ENCODE data around the gene SPDYC. TPM values are rescaled to one million over a fixed set of nuclear protein-coding genes. Genes with fewer than 3 reads are reported as not detected.

The SPDYC gene
- total and polyA plus RNA-seq, 2 of the 13 experiments (the other 11 are each of a cell fraction or from before 2014, with no cell fraction given) = 0.15 to 0.33 TPM

DNA sequence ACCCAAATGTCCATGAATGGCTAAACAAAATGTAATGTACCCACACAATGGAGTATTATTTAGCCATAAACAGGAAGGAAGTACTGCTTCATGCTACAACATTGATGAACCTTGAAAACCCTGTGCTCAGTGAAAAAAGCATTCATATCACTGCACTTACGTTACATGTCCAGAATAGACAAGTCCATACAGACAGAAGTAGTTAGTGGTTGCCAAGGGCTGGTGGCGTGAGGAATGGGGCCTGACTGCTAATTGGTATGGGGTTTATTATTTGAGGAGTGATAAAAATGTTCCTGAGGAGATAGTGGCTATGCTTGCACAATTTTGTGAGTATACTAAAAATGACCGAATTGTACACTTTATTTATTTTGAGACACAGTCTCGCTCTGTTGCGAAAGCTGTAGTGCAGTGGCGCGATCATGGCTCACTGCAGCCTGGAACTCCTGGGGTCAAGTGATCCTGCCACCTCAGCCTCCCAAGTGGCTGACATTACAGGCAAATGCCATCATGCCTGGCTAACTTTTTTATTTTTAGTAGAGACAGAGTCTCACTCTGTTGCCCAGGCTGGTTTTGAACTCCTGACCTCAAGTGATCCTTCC is 28.0 kb upstream of the SPDYC start (continued):
- TF ChIP-seq CEBPB (IDR thresholded peaks at IDR 0.05; ENCODE audit: borderline replicate concordance, low read depth, low read length) = peak; percentile 79
- TF ChIP-seq NR2F6 (IDR thresholded peaks at IDR 0.05) = peak; percentile 11; the same call in 1 of the 2 replicates
- TF ChIP-seq NR2F6 (CRISPR knock-in tag; IDR thresholded peaks at IDR 0.05) = no peak
- TF ChIP-seq KDM5A (IDR thresholded peaks at IDR 0.05; ENCODE audit: borderline replicate concordance, low read length) = no peak
- no peak for TF ChIP-seq MAFG (CRISPR knock-in tag; IDR thresholded peaks at IDR 0.05)
- TF ChIP-seq PATZ1 (CRISPR knock-in tag; IDR thresholded peaks at IDR 0.05) = 0 out of 2 replicates have a peak, but pooled peaks have one; percentile 9
- TF ChIP-seq HMGA1 (CRISPR knock-in tag; conservative IDR thresholded peaks at IDR 0.05) = no peak
- peak; percentile 75 for TF ChIP-seq ZNF12 (CRISPR knock-in tag; IDR thresholded peaks at IDR 0.05)
- TF ChIP-seq MXD1 (CRISPR knock-in tag; IDR thresholded peaks at IDR 0.05) = no peak
- TF ChIP-seq MXD4 (CRISPR knock-in tag; IDR thresholded peaks at IDR 0.05) = no peak
- peak; percentile 52 for TF ChIP-seq GATAD2A (CRISPR knock-in tag; IDR thresholded peaks at IDR 0.05)
- TF ChIP-seq SALL1 (CRISPR knock-in tag; IDR thresholded peaks at IDR 0.05) = 0 out of 2 replicates have a peak, but pooled peaks have one; percentile 17
- TF ChIP-seq, protein P1, sequence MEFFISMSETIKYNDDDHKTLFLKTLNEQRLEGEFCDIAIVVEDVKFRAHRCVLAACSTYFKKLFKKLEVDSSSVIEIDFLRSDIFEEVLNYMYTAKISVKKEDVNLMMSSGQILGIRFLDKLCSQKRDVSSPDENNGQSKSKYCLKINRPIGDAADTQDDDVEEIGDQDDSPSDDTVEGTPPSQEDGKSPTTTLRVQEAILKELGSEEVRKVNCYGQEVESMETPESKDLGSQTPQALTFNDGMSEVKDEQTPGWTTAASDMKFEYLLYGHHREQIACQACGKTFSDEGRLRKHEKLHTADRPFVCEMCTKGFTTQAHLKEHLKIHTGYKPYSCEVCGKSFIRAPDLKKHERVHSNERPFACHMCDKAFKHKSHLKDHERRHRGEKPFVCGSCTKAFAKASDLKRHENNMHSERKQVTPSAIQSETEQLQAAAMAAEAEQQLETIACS (CRISPR knock-in tag; IDR thresholded peaks at IDR 0.05) = no peak
- TF ChIP-seq ZBTB43 (CRISPR knock-in tag; conservative IDR thresholded peaks at IDR 0.05) = 0 out of 2 replicates have a peak, but pooled peaks have one; percentile 32
- no peak for TF ChIP-seq EZH2 (conservative IDR thresholded peaks at IDR 0.05; ENCODE audit: low read depth, low read length)
- no peak for TF ChIP-seq ZNF101 (CRISPR knock-in tag; IDR thresholded peaks at IDR 0.05; ENCODE audit: borderline replicate concordance, low read depth)
- no peak for TF ChIP-seq ZNF24 (IDR thresholded peaks at IDR 0.05)
- TF ChIP-seq, protein P2, sequence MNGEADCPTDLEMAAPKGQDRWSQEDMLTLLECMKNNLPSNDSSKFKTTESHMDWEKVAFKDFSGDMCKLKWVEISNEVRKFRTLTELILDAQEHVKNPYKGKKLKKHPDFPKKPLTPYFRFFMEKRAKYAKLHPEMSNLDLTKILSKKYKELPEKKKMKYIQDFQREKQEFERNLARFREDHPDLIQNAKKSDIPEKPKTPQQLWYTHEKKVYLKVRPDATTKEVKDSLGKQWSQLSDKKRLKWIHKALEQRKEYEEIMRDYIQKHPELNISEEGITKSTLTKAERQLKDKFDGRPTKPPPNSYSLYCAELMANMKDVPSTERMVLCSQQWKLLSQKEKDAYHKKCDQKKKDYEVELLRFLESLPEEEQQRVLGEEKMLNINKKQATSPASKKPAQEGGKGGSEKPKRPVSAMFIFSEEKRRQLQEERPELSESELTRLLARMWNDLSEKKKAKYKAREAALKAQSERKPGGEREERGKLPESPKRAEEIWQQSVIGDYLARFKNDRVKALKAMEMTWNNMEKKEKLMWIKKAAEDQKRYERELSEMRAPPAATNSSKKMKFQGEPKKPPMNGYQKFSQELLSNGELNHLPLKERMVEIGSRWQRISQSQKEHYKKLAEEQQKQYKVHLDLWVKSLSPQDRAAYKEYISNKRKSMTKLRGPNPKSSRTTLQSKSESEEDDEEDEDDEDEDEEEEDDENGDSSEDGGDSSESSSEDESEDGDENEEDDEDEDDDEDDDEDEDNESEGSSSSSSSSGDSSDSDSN (CRISPR knock-in tag; IDR thresholded peaks at IDR 0.05) = no peak
- no peak for TF ChIP-seq EED (CRISPR knock-in tag; IDR thresholded peaks at IDR 0.05)
- no peak for TF ChIP-seq CREB1 (IDR thresholded peaks at IDR 0.05)
- TF ChIP-seq CREB1 (CRISPR knock-in tag; IDR thresholded peaks at IDR 0.05) = no peak
- no peak for TF ChIP-seq MIXL1 (CRISPR knock-in tag; IDR thresholded peaks at IDR 0.05)
- TF ChIP-seq NKX3-1 (CRISPR knock-in tag; IDR thresholded peaks at IDR 0.05) = no peak
- TF ChIP-seq MAF1 (CRISPR knock-in tag; IDR thresholded peaks at IDR 0.05; ENCODE audit: borderline replicate concordance) = no peak
- TF ChIP-seq ZNF460 (CRISPR knock-in tag; IDR thresholded peaks at IDR 0.05; ENCODE audit: borderline replicate concordance) = no peak
- TF ChIP-seq SAP130 (CRISPR knock-in tag; IDR thresholded peaks at IDR 0.05; ENCODE audit: low read depth) = 0 out of 2 replicates have a peak, but pooled peaks have one; percentile 10
- no peak for TF ChIP-seq ZNF20 (CRISPR knock-in tag; IDR thresholded peaks at IDR 0.05)

All from HepG2 (cell line).